Activated T-helper 1 cell treated with anti-CD3 and anti-CD28 coated beads, Interleukin-12 subunit alpha, Interleukin-12 subunit beta, Interleukin-2, Interleukin-4 antibody, amounts not matched to agents 30 ng/mL and 10 ng/mL and 1 ng/mL, durations not matched to agents 14 hours and 24 hours and 36 hours (primary cell): ENCODE results near the gene SLC16A8. TPM values are rescaled to one million over a fixed set of nuclear protein-coding genes. Genes with fewer than 3 reads are reported as not detected.

Experiments used
- DNase-seq: peaks from one replicate; pipeline ENCODE4 v3.0.0; 2021; ENCODE audit warnings: low spot score
- H3K27ac Mint-ChIP-seq: one replicate; pipeline ENCODE4 v1.8.0; 2021; ENCODE audit warnings: mild to moderate bottlenecking, mixed read lengths
- H3K27me3 Mint-ChIP-seq: one replicate; pipeline ENCODE4 v1.8.0; 2022; ENCODE audit warnings: mild to moderate bottlenecking, moderate library complexity, mixed read lengths; ENCODE audit not compliant: insufficient read depth
- H3K36me3 Mint-ChIP-seq: one replicate; pipeline ENCODE4 v1.8.0; 2021; ENCODE audit warnings: low read depth, mixed read lengths
- H3K4me1 Mint-ChIP-seq: one replicate; pipeline ENCODE4 v1.8.0; 2021; ENCODE audit warnings: low read depth, mixed read lengths
- H3K4me3 Mint-ChIP-seq: one replicate; pipeline ENCODE4 v1.8.0; 2021; ENCODE audit warnings: mild to moderate bottlenecking, moderate library complexity, mixed read lengths
- H3K9me3 Mint-ChIP-seq: one replicate; pipeline ENCODE4 v1.8.0; 2021; ENCODE audit warnings: mixed read lengths
- intact Hi-C: fragments of 100-400 bp; cut with micrococcal nuclease; formaldehyde crosslinking; loops from one replicate; pipeline ENCODE4 v1.15.1; 2024
- total RNA-seq: library from RNA; stranded (reverse); gene quantifications from 2 replicates; pipeline ENCODE4 v1.2.3, GENCODE V29; 2022

Gene SLC16A8
- total RNA-seq, 1 donor from 2014 or later = 0.34 TPM

DNA sequence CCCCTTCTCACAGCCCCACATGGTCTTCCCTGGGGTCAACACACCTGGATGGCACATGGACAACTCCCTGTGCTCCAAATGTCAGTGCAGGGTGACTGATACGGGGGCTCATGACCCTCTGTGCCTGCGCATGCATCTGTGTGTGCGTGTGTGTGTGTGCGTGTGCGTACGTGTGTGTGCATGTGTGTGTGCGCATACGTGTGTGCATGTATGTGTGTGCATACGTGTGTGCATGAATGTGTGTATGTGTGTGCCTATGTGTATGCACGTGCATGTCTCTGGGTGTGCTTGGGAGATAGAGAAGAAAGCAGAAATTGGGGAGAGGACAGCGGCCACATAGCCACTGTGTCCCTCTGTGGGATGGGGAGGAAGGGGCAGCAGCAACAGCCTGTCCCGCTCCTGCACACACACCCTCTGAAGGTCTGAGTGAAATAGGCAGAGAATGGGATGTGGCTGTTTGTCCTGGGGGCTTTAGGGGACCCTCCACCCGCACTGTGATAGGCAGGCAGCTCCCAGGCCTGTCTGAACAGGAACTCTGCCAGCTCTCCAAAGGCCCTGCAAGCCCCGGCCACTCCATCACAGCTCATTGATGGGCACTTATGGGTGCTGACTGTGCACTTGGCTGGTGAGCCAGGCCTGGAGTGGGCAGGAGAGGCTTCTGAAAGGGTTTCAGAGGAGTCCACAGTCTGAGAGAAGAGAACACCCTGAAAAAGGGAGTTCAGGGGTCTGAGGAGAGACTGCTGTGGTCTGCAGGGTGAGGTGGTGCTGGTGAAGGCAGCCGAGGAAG lies 55.4 kb downstream of the SLC16A8 start:
- intact Hi-C loops = no loop called here
- H3K9me3 Mint-ChIP-seq = no peaks in the 10 kb centered on the region
- no peak for DNase-seq
- H3K4me3 Mint-ChIP-seq = no peak overlapping the region
- H3K27me3 Mint-ChIP-seq = peaks cover 4% of the 10 kb centered on the region
- H3K4me1 Mint-ChIP-seq = no peaks in the 10 kb centered on the region
- H3K36me3 Mint-ChIP-seq = no peaks in the 10 kb centered on the region
- no peak overlapping the region for H3K27ac Mint-ChIP-seq

Other genes starting within 250 kb of the SLC16A8 start
- 29.9 and 30.1 TPM in 2 replicates for gene ANKRD54, start 239.8 kb downstream of the SLC16A8 start, total RNA-seq
- 433 and 441 TPM in 2 replicates for gene EIF3L, start 234.8 kb downstream of the SLC16A8 start, total RNA-seq
- 27.3 and 31.1 TPM in 2 replicates for gene MICALL1, start 177.9 kb downstream of the SLC16A8 start, total RNA-seq
- 0.61 TPM in 1 of 2 replicates, not detected in the other for gene C22orf23, start 130.6 kb downstream of the SLC16A8 start, total RNA-seq
- gene POLR2F, start 130.5 kb downstream of the SLC16A8 start, total RNA-seq = 102 and 120 TPM in 2 replicates
- not detected in 2 replicates for gene SOX10, start 99.6 kb downstream of the SLC16A8 start, total RNA-seq
- gene PICK1, start 26.8 kb downstream of the SLC16A8 start, total RNA-seq = 12.0 and 14.8 TPM in 2 replicates
- 0.29 and 0.32 TPM in 2 replicates for gene BAIAP2L2, start 26.5 kb upstream of the SLC16A8 start, total RNA-seq
- gene PLA2G6, start 97.6 kb upstream of the SLC16A8 start, total RNA-seq = 34.8 and 34.9 TPM in 2 replicates
- 12.3 and 12.5 TPM in 2 replicates for gene MAFF, start 117.8 kb upstream of the SLC16A8 start, total RNA-seq
- 36.6 and 39.1 TPM in 2 replicates for gene TMEM184B, start 188.8 kb upstream of the SLC16A8 start, total RNA-seq
- gene CSNK1E, start 233.2 kb upstream of the SLC16A8 start, total RNA-seq = 151 and 154 TPM in 2 replicates